ENCODE results near the gene KLLN.
"Not testable (repeated sequence)": the region's sequence is repeated elsewhere in the genome, so short reads cannot be mapped to it uniquely, and the experiment has no call there.

KLLN gene

DNA sequence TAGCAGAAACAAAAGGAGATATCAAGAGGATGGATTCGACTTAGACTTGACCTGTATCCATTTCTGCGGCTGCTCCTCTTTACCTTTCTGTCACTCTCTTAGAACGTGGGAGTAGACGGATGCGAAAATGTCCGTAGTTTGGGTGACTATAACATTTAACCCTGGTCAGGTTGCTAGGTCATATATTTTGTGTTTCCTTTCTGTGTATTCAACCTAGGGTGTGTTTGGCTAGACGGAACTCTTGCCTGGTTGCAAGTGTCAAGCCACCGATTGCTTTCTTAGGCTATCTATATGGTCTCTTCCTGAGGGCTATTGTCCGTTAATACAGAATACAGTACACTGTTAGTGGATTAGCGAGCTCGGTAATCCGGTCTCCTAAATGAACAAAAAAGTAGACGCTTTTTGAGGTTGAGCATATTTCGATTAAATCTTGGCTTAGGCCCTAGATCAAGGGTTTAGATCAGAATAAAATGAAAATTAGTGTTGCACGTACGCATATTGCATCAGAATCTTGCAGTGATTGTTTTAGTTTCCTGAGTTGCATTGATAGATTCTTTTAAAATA, 1.2 kb upstream of the KLLN start:
- Histone ChIP-seq H3K27ac (ENCODE audit: low read depth, low read length, poor library complexity, severe bottlenecking) (peak overlapping the region; percentile 98), H2AFZ (ENCODE audit: low read length) (no peak overlapping the region), H3K4me2 (ENCODE audit: low read length) (peak overlapping the region; percentile 82), H3K79me2 (ENCODE audit: insufficient read depth, low read length) (peaks cover 59% of the 10 kb centered on the region), H3K4me1 (ENCODE audit: insufficient read depth, low read length, severe bottlenecking) (peaks cover 35% of the 10 kb centered on the region), H3F3A (ENCODE audit: insufficient read depth, low read length) (no peaks in the 10 kb centered on the region), H3K9me3 (ENCODE audit: low read length) (no peaks in the 10 kb centered on the region), H3K9me2 (ENCODE audit: low read depth, low read length) (no peaks in the 10 kb centered on the region), H3K27me3 (ENCODE audit: insufficient read depth, low read length) (no peaks in the 10 kb centered on the region), H3K4me3 (ENCODE audit: low read depth, low read length, poor library complexity, severe bottlenecking) (peak overlapping the region; percentile 99), H4K20me1 (ENCODE audit: insufficient read depth, low read length) (no peaks in the 10 kb centered on the region), H3K36me3 (ENCODE audit: insufficient read depth, low read length) (peaks cover 42% of the 10 kb centered on the region), H3K9ac (ENCODE audit: low read length) (peak overlapping the region; percentile 100)
- TF ChIP-seq EZH2 (IDR thresholded peaks at IDR 0.05; ENCODE audit: borderline replicate concordance, low read length), result no peak
- TF ChIP-seq, protein P1, sequence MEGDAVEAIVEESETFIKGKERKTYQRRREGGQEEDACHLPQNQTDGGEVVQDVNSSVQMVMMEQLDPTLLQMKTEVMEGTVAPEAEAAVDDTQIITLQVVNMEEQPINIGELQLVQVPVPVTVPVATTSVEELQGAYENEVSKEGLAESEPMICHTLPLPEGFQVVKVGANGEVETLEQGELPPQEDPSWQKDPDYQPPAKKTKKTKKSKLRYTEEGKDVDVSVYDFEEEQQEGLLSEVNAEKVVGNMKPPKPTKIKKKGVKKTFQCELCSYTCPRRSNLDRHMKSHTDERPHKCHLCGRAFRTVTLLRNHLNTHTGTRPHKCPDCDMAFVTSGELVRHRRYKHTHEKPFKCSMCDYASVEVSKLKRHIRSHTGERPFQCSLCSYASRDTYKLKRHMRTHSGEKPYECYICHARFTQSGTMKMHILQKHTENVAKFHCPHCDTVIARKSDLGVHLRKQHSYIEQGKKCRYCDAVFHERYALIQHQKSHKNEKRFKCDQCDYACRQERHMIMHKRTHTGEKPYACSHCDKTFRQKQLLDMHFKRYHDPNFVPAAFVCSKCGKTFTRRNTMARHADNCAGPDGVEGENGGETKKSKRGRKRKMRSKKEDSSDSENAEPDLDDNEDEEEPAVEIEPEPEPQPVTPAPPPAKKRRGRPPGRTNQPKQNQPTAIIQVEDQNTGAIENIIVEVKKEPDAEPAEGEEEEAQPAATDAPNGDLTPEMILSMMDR (IDR thresholded peaks at IDR 0.05; ENCODE audit: low read length), result no peak

DNA sequence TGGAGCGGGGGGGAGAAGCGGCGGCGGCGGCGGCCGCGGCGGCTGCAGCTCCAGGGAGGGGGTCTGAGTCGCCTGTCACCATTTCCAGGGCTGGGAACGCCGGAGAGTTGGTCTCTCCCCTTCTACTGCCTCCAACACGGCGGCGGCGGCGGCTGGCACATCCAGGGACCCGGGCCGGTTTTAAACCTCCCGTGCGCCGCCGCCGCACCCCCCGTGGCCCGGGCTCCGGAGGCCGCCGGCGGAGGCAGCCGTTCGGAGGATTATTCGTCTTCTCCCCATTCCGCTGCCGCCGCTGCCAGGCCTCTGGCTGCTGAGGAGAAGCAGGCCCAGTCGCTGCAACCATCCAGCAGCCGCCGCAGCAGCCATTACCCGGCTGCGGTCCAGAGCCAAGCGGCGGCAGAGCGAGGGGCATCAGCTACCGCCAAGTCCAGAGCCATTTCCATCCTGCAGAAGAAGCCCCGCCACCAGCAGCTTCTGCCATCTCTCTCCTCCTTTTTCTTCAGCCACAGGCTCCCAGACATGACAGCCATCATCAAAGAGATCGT, 690 bp upstream of the KLLN start:
- Histone ChIP-seq H3K4me3 (ENCODE audit: low read depth, low read length, poor library complexity, severe bottlenecking) (peak overlapping the region; percentile 99), H3K27ac (ENCODE audit: low read depth, low read length, poor library complexity, severe bottlenecking) (peak overlapping the region; percentile 98), H3K4me2 (ENCODE audit: low read length) (peak overlapping the region; percentile 92), H3K4me1 (ENCODE audit: insufficient read depth, low read length, severe bottlenecking) (peaks cover 29% of the 10 kb centered on the region), H3K9ac (ENCODE audit: low read length) (peak overlapping the region; percentile 100), H3K79me2 (ENCODE audit: insufficient read depth, low read length) (peaks cover 53% of the 10 kb centered on the region), H3K36me3 (ENCODE audit: insufficient read depth, low read length) (peaks cover 38% of the 10 kb centered on the region)
- not testable (repeated sequence) for H2AFZ ChIP-seq (ENCODE audit: low read length); H3F3A ChIP-seq (ENCODE audit: insufficient read depth, low read length); H3K9me2 ChIP-seq (ENCODE audit: low read depth, low read length); H3K9me3 ChIP-seq (ENCODE audit: low read length); H3K27me3 ChIP-seq (ENCODE audit: insufficient read depth, low read length); H4K20me1 ChIP-seq (ENCODE audit: insufficient read depth, low read length)

- Histone ChIP-seq H3K79me2 (ENCODE audit: insufficient read depth, low read length) (peaks cover 39% of the 10 kb centered on the region), H3K27me3 (ENCODE audit: insufficient read depth, low read length) (no peaks in the 10 kb centered on the region), H3K4me1 (ENCODE audit: insufficient read depth, low read length, severe bottlenecking) (peaks cover 20% of the 10 kb centered on the region), H3K4me3 (ENCODE audit: low read depth, low read length, poor library complexity, severe bottlenecking) (peak overlapping the region; percentile 99), H3K4me2 (ENCODE audit: low read length) (peak overlapping the region; percentile 92), H2AFZ (ENCODE audit: low read length) (no peak overlapping the region), H3K36me3 (ENCODE audit: insufficient read depth, low read length) (peaks cover 27% of the 10 kb centered on the region), H3K27ac (ENCODE audit: low read depth, low read length, poor library complexity, severe bottlenecking) (peak overlapping the region; percentile 98), H3F3A (ENCODE audit: insufficient read depth, low read length) (no peaks in the 10 kb centered on the region), H3K9me2 (ENCODE audit: low read depth, low read length) (no peaks in the 10 kb centered on the region), H3K9ac (ENCODE audit: low read length) (peak overlapping the region; percentile 100), H4K20me1 (ENCODE audit: insufficient read depth, low read length) (no peaks in the 10 kb centered on the region), H3K9me3 (ENCODE audit: low read length) (no peaks in the 10 kb centered on the region)
- TF ChIP-seq EZH2 (IDR thresholded peaks at IDR 0.05; ENCODE audit: borderline replicate concordance, low read length), result no peak
- TF ChIP-seq, protein P1 (IDR thresholded peaks at IDR 0.05; ENCODE audit: low read length), result no peak
Measured at GRCh38 chr10:87862679-87863052, 667 bp downstream of the KLLN start.

Data from OCI-LY1 (cell line).